Measurements from ENCODE around the gene PDZK1. TPM values are rescaled to one million over a fixed set of nuclear protein-coding genes. Genes with fewer than 3 reads are reported as not detected.

PDZK1 gene
- polyA plus RNA-seq, 1 experiment, result 3.2 TPM

- DNase-seq (ENCODE audit: low read depth, low spot score), result no peak
- Histone ChIP-seq H3K27ac (ENCODE audit: low read depth, low read length) (no peak overlapping the region), H3K4me3 (ENCODE audit: low read depth, low read length) (no peak overlapping the region), H3K9me3 (ENCODE audit: control insufficient read depth, insufficient read depth, low read length) (no peaks in the 10 kb centered on the region), H3K27me3 (ENCODE audit: control insufficient read depth, insufficient read depth, low read length) (no peaks in the 10 kb centered on the region)
- POLR2A ChIA-PET, result no interaction called here
- TF ChIP-seq, protein P1, sequence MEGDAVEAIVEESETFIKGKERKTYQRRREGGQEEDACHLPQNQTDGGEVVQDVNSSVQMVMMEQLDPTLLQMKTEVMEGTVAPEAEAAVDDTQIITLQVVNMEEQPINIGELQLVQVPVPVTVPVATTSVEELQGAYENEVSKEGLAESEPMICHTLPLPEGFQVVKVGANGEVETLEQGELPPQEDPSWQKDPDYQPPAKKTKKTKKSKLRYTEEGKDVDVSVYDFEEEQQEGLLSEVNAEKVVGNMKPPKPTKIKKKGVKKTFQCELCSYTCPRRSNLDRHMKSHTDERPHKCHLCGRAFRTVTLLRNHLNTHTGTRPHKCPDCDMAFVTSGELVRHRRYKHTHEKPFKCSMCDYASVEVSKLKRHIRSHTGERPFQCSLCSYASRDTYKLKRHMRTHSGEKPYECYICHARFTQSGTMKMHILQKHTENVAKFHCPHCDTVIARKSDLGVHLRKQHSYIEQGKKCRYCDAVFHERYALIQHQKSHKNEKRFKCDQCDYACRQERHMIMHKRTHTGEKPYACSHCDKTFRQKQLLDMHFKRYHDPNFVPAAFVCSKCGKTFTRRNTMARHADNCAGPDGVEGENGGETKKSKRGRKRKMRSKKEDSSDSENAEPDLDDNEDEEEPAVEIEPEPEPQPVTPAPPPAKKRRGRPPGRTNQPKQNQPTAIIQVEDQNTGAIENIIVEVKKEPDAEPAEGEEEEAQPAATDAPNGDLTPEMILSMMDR (IDR thresholded peaks at IDR 0.05; ENCODE audit: low read depth, low read length), result no peak
- CTCF ChIA-PET, result interaction anchor here (2.2 kb wide), 1 partner anchor 9 kb away, joined by 6 read pairs; no protein-coding TSS in a partner anchor
Measured at GRCh38 chr1:145711213-145711651, 4.1 kb upstream of the PDZK1 start.

GRCh38 chr1:145710291-145711027 is 3.3 kb upstream of the PDZK1 start:
- ChIA-PET POLR2A (no interaction called here), CTCF (interaction anchor here (4.6 kb wide), 1 partner anchor 10 kb away, joined by 35 read pairs; the partner anchor contains the start of gene CD160)
- H3K27me3 ChIP-seq (ENCODE audit: control insufficient read depth, insufficient read depth, low read length), result no peaks in the 10 kb centered on the region
- no peak overlapping the region for H3K4me3 ChIP-seq (ENCODE audit: low read depth, low read length)
- TF ChIP-seq, protein P1 (IDR thresholded peaks at IDR 0.05; ENCODE audit: low read depth, low read length), result no peak
- no peak for DNase-seq (ENCODE audit: low read depth, low spot score)
- no peaks in the 10 kb centered on the region for H3K9me3 ChIP-seq (ENCODE audit: control insufficient read depth, insufficient read depth, low read length)
- H3K27ac ChIP-seq (ENCODE audit: low read depth, low read length), result no peak overlapping the region

GRCh38 chr1:145708063-145708462 is 895 bp upstream of the PDZK1 start:
- POLR2A ChIA-PET, result no interaction called here
- Histone ChIP-seq H3K27me3 (ENCODE audit: control insufficient read depth, insufficient read depth, low read length) (no peaks in the 10 kb centered on the region), H3K4me3 (ENCODE audit: low read depth, low read length) (no peak overlapping the region), H3K27ac (ENCODE audit: low read depth, low read length) (peak overlapping the region; percentile 31), H3K9me3 (ENCODE audit: control insufficient read depth, insufficient read depth, low read length) (no peaks in the 10 kb centered on the region)
- CTCF ChIA-PET, result interaction anchor here (1.6 to 4.6 kb wide), 2 partner anchors 12 to 269 kb away, joined by 3 to 35 read pairs; partner anchors contain the start of gene CD160
- TF ChIP-seq, protein P1 (IDR thresholded peaks at IDR 0.05; ENCODE audit: low read depth, low read length), result no peak
- DNase-seq (ENCODE audit: low read depth, low spot score), result peak; percentile 33

GRCh38 chr1:145706086-145706664 is 993 bp downstream of the PDZK1 start:
- ChIA-PET CTCF (interaction anchor here (4.6 kb wide), 1 partner anchor 14 kb away, joined by 35 read pairs; the partner anchor contains the start of gene CD160), POLR2A (no interaction called here)
- DNase-seq (ENCODE audit: low read depth, low spot score), result no peak
- Histone ChIP-seq H3K27ac (ENCODE audit: low read depth, low read length) (no peak overlapping the region), H3K27me3 (ENCODE audit: control insufficient read depth, insufficient read depth, low read length) (no peaks in the 10 kb centered on the region), H3K4me3 (ENCODE audit: low read depth, low read length) (no peak overlapping the region), H3K9me3 (ENCODE audit: control insufficient read depth, insufficient read depth, low read length) (no peaks in the 10 kb centered on the region)
- TF ChIP-seq, protein P1 (IDR thresholded peaks at IDR 0.05; ENCODE audit: low read depth, low read length), result no peak

- TF ChIP-seq, protein P1 (IDR thresholded peaks at IDR 0.05; ENCODE audit: low read depth, low read length), result no peak
- POLR2A ChIA-PET, result no interaction called here
- CTCF ChIA-PET, result interaction anchor here (4.6 kb wide), 1 partner anchor 15 kb away, joined by 35 read pairs; the partner anchor contains the start of gene CD160
- Histone ChIP-seq H3K27me3 (ENCODE audit: control insufficient read depth, insufficient read depth, low read length) (no peaks in the 10 kb centered on the region), H3K9me3 (ENCODE audit: control insufficient read depth, insufficient read depth, low read length) (no peaks in the 10 kb centered on the region), H3K4me3 (ENCODE audit: low read depth, low read length) (no peak overlapping the region), H3K27ac (ENCODE audit: low read depth, low read length) (no peak overlapping the region)
- no peak for DNase-seq (ENCODE audit: low read depth, low spot score)
Measured at GRCh38 chr1:145705622-145706021, 1.5 kb downstream of the PDZK1 start.

Measured in AG04450 (cell line).